Measurements from ENCODE around the gene NINL. TPM values are rescaled to one million over a fixed set of nuclear protein-coding genes. Genes with fewer than 3 reads are reported as not detected.
A peak's percentile ranks its signal among the peaks of the same experiment; 100 is the strongest.

Gene NINL
- total and polyA plus RNA-seq, 2 of the 8 experiments (the other 6 are each of a cell fraction or from before 2014, with no cell fraction given): 15.3 to 30.0 TPM

GRCh38 chr20:25547999-25548398 is 37.3 kb downstream of the NINL start:
- peaks cover 0 to 62% of the 10 kb centered on the region in 2 experiments; a peak in 3 of 4 replicates for H3K79me2 ChIP-seq (ENCODE audit: control insufficient read depth in 1 of 2, insufficient read depth in 2 of 2, low read length in 2 of 2)
- no peak overlapping the region for H3K23ac ChIP-seq (ENCODE audit: insufficient read length)
- no peak overlapping the region for H2BK20ac ChIP-seq (ENCODE audit: low read length)
- CTCF ChIA-PET (ENCODE audit: partially characterized antibody): interaction anchor here (0.7 to 2.8 kb wide), 3 partner anchors 9 to 78 kb away, joined by 3 to 7 read pairs (median 3); no protein-coding TSS in a partner anchor
- no peak overlapping the region for H3K4me2 ChIP-seq (ENCODE audit: insufficient read depth in 1 of 2, low read depth in 2 of 2, low read length in 2 of 2)
- H2BK5ac ChIP-seq (ENCODE audit: low read depth, low read length): no peak overlapping the region; the same call in 1 of the 2 replicates
- TF ChIP-seq ZNF274 (IDR thresholded peaks at IDR 0.05; ENCODE audit: borderline replicate concordance, extremely low read depth, low read length) (no peak), BRCA1 (IDR thresholded peaks at IDR 0.05; ENCODE audit: low read depth, low read length) (no peak), TAF7 (optimal IDR thresholded peaks at IDR 0.05; ENCODE audit: borderline replicate concordance, low read depth, low read length) (no peak), RFX5 (IDR thresholded peaks at IDR 0.05; ENCODE audit: borderline replicate concordance, low read depth, low read length) (no peak), CBX8 (IDR thresholded peaks at IDR 0.05; ENCODE audit: borderline replicate concordance, low read depth, low read length) (no peak), NRF1 (IDR thresholded peaks at IDR 0.05; ENCODE audit: low read depth, low read length) (no peak), SRF (IDR thresholded peaks at IDR 0.05; ENCODE audit: low read depth, low read length) (no peak), SAP30 (IDR thresholded peaks at IDR 0.05; ENCODE audit: insufficient read depth, insufficient replicate concordance, low read length) (no peak)
- no peak overlapping the region for H3K27ac ChIP-seq (ENCODE audit: low read depth, low read length)
- peaks cover 12% of the 10 kb centered on the region for H3K79me1 ChIP-seq (ENCODE audit: low read depth, low read length)
- no peak overlapping the region for H3K4me3 ChIP-seq (ENCODE audit: extremely low read depth in 1 of 4, insufficient read depth in 2 of 4, low read depth in 3 of 4, low read length in 4 of 4)
- H4K5ac ChIP-seq (ENCODE audit: insufficient read length, low read depth, low read length): no peak overlapping the region
- POLR2A ChIA-PET (ENCODE audit: partially characterized antibody): interaction anchor here (0.7 to 0.8 kb wide), 2 partner anchors 9 to 57 kb away, joined by 3 to 4 read pairs; no protein-coding TSS in a partner anchor
- no peak overlapping the region for H2BK120ac ChIP-seq (replicated peaks; ENCODE audit: low read depth, low read length)
- no peaks in the 10 kb centered on the region for H3K23me2 ChIP-seq (ENCODE audit: low read depth, low read length)
- no peaks in the 10 kb centered on the region for H3K36me3 ChIP-seq (ENCODE audit: control insufficient read depth in 2 of 4, insufficient read depth in 4 of 4, low read length in 3 of 4)
- H2BK15ac ChIP-seq (ENCODE audit: low read length): no peak overlapping the region
- no peak for FAIRE-seq
- no peak for DNase-seq (ENCODE audit: low read depth in 1 of 2, low spot score in 2 of 2)
- H3K18ac ChIP-seq (ENCODE audit: extremely low read depth, low read length): no peak overlapping the region
- H3K9me3 ChIP-seq (ENCODE audit: insufficient read depth in 2 of 2, low read depth in 1 of 2, low read length in 1 of 2): no peaks in the 10 kb centered on the region
- no peak overlapping the region for H2AK5ac ChIP-seq (ENCODE audit: low read depth, low read length)
- no peak overlapping the region for H2BK12ac ChIP-seq (ENCODE audit: low read depth, low read length)
- no peak overlapping the region for H3K9ac ChIP-seq (replicated peaks in 1 of 4; ENCODE audit: extremely low read depth in 1 of 4, low read depth in 3 of 4, low read length in 3 of 4)
- peak overlapping the region; percentile 41 for H4K8ac ChIP-seq (ENCODE audit: extremely low read depth, insufficient read depth, low read length)
- H3K56ac ChIP-seq (replicated peaks; ENCODE audit: insufficient read length, low read depth, low read length): no peak overlapping the region
- no peak overlapping the region for H2AFZ ChIP-seq (ENCODE audit: low read length)
- H3K14ac ChIP-seq (ENCODE audit: insufficient read length): no peak overlapping the region
- H3K4me1 ChIP-seq (replicated peaks in 1 of 4; ENCODE audit: control insufficient read depth in 3 of 4, insufficient read depth in 4 of 4, low read length in 3 of 4): peaks cover 6 to 24% (median 14%) of the 10 kb centered on the region in 4 experiments
- H4K91ac ChIP-seq (replicated peaks; ENCODE audit: insufficient read length, low read length): peak overlapping the region; percentile 20
- 61% methylated on average over 3 of the region's 3 CpGs; no CpG with 5 or more reads in 1 of the 2 experiments for WGBS, 2 experiments (ENCODE audit: extremely low coverage in 1 of 2, insufficient coverage in 1 of 2, insufficient read length in 1 of 2, insufficient replicate concordance in 2 of 2, low coverage in 1 of 2, low lambda C conversion rate in 2 of 2, missing lambda C conversion rate in 1 of 2)
- H3K27me3 ChIP-seq (replicated peaks in 1 of 4; ENCODE audit: control insufficient read depth in 3 of 4, extremely low read depth in 1 of 4, insufficient read depth in 3 of 4, low read length in 3 of 4): no peaks in the 10 kb centered on the region
- H3K4ac ChIP-seq (replicated peaks; ENCODE audit: insufficient read length, low read depth, low read length): no peak overlapping the region
- H4K20me1 ChIP-seq (replicated peaks in 1 of 2; ENCODE audit: control insufficient read depth in 1 of 2, insufficient read depth in 2 of 2, low read length in 2 of 2): peaks cover 3 to 21% of the 10 kb centered on the region in 2 experiments
